ENCODE measurements around the gene LIPE.

GRCh38 chr19:42400404-42400803 lies 26.8 kb downstream of the LIPE start:
- TF ChIP-seq GATA3 (IDR thresholded peaks at IDR 0.05; ENCODE audit: low read depth, low read length) (no peak), GATA2 (IDR thresholded peaks at IDR 0.05; ENCODE audit: low read depth, low read length) (no peak)

Data from SH-SY5Y (cell line).